A673 (cell line): ENCODE measurements around the gene SMIM20. TPM values are rescaled to one million over a fixed set of nuclear protein-coding genes. Genes with fewer than 3 reads are reported as not detected.
A peak's percentile ranks its signal among the peaks of the same experiment; 100 is the strongest.

Experiments used
- BruUV-seq: library from RNA; stranded (reverse); fragments of 400-500 nt; replicated peaks from 2 replicates; lab custom pipeline; 2021; lab: Mats Ljungman, UMichigan
- CTCF ChIA-PET: fragments of 300-600 bp; sonication (Branson Sonifier 250); formaldehyde crosslinking; loops from one replicate; lab custom pipeline; 2022; ENCODE audit warnings: antibody characterized with exemption; lab: Charles Lee
- POLR2A ChIA-PET: fragments of 300-600 bp; sonication (Branson Sonifier 250); formaldehyde crosslinking; loops from one replicate; lab custom pipeline; 2022; ENCODE audit warnings: antibody characterized with exemption; ENCODE audit not compliant: low non-redundant PET; lab: Charles Lee
- DNase-seq: peaks from one replicate; pipeline ENCODE4 v3.0.0-alpha.2; 2015; ENCODE audit warnings: low spot score
- H3K27ac ChIP-seq: fragments of 200-600 bp; sonication (generic); 2 replicates; pipeline ENCODE4 v1.5.1; 2016; ENCODE audit warnings: mixed run types, low read depth, mild to moderate bottlenecking, mixed read lengths, antibody characterized with exemption, low read length; ENCODE audit not compliant: poor library complexity, severe bottlenecking
- H3K27me3 ChIP-seq: fragments of 200-600 bp; sonication (generic); replicated peaks from 2 replicates; pipeline ENCODE4 v1.6.1; 2017; ENCODE audit warnings: mixed run types, low read depth, mild to moderate bottlenecking, mixed read lengths, antibody characterized with exemption, low read length; ENCODE audit not compliant: insufficient read depth, poor library complexity
- H3K36me3 ChIP-seq: fragments of 200-600 bp; sonication (generic); 2 replicates; pipeline ENCODE4 v1.6.1; 2016; ENCODE audit warnings: mixed run types, mild to moderate bottlenecking, mixed read lengths, antibody characterized with exemption, low read length; ENCODE audit not compliant: insufficient read depth, poor library complexity, severe bottlenecking
- H3K4me1 ChIP-seq: fragments of 200-600 bp; sonication (generic); 2 replicates; pipeline ENCODE4 v1.6.1; 2017; ENCODE audit warnings: mixed run types, mild to moderate bottlenecking, mixed read lengths, antibody characterized with exemption, low read length; ENCODE audit not compliant: insufficient read depth, poor library complexity, severe bottlenecking
- H3K4me3 ChIP-seq: fragments of 200-600 bp; sonication (generic); 2 replicates; pipeline ENCODE4 v1.5.1; 2016; ENCODE audit warnings: low read depth, mixed run types, mild to moderate bottlenecking, mixed read lengths, low read length; ENCODE audit not compliant: poor library complexity, severe bottlenecking
- H3K9me3 ChIP-seq: fragments of 200-600 bp; sonication (generic); 2 replicates; pipeline ENCODE4 v1.6.1; 2016; ENCODE audit warnings: mixed run types, low read depth, mild to moderate bottlenecking, mixed read lengths, antibody characterized with exemption, low read length; ENCODE audit not compliant: poor library complexity, severe bottlenecking
- CTCF ChIP-seq: fragments of 300-800, 200-600 bp; sonication (generic); conservative IDR thresholded peaks from 2 replicates; pipeline ENCODE4 v1.5.1; 2017; ENCODE audit warnings: low read depth, mild to moderate bottlenecking, antibody characterized with exemption, low read length, moderate library complexity, mixed read lengths
- EZH2 ChIP-seq: fragments of 200-600 bp; sonication (generic); IDR thresholded peaks from 2 replicates; pipeline ENCODE4 v1.6.1; 2017; ENCODE audit warnings: borderline replicate concordance, low read depth, mild to moderate bottlenecking, mixed read lengths, antibody characterized with exemption, low read length; ENCODE audit not compliant: poor library complexity, severe bottlenecking
- intact Hi-C: fragments of 100-400 bp; cut with micrococcal nuclease; formaldehyde crosslinking; loops from one replicate; pipeline ENCODE4 v1.10.0; 2022; ENCODE audit not compliant: unreplicated experiment
- total RNA-seq: library from RNA; stranded (reverse); gene quantifications from 2 replicates; pipeline ENCODE4 v1.2.3, GENCODE V29; 2021

SMIM20 gene
- total RNA-seq, 1 experiment from 2014 or later: 25.2 TPM

- POLR2A ChIA-PET: no interaction called here
- BruUV-seq: no TSS peak
- Histone ChIP-seq H3K27me3 (no peaks in the 10 kb centered on the region), H3K36me3 (no peaks in the 10 kb centered on the region), H3K9me3 (no peaks in the 10 kb centered on the region), H3K4me3 (no peak overlapping the region), H3K4me1 (no peaks in the 10 kb centered on the region), H3K27ac (no peak overlapping the region)
- no peak for TF ChIP-seq CTCF
- TF ChIP-seq EZH2: no peak
- DNase-seq: peak; percentile 33
- CTCF ChIA-PET: no interaction called here
- intact Hi-C loops: no loop called here
These were observed 52.2 kb downstream of the SMIM20 start for GRCh38 chr4:25966171-25966570.

GRCh38 chr4:25969374-25970155, 55.5 kb downstream of the SMIM20 start:
- Histone ChIP-seq H3K4me1 (no peaks in the 10 kb centered on the region), H3K36me3 (no peaks in the 10 kb centered on the region), H3K27ac (no peak overlapping the region), H3K9me3 (no peaks in the 10 kb centered on the region), H3K27me3 (no peaks in the 10 kb centered on the region), H3K4me3 (no peak overlapping the region)
- DNase-seq: no peak
- ChIA-PET POLR2A (no interaction called here), CTCF (no interaction called here)
- intact Hi-C loops: no loop called here
- BruUV-seq: no TSS peak
- no peak for TF ChIP-seq EZH2

GRCh38 chr4:25970226-25970675, 56.2 kb downstream of the SMIM20 start:
- TF ChIP-seq EZH2 (no peak), CTCF (no peak)
- H3K27ac ChIP-seq: no peak overlapping the region
- no peak overlapping the region for H3K4me3 ChIP-seq
- intact Hi-C loops: no loop called here
- CTCF ChIA-PET: no interaction called here
- POLR2A ChIA-PET: no interaction called here
- BruUV-seq: no TSS peak
- H3K9me3 ChIP-seq: no peaks in the 10 kb centered on the region
- DNase-seq: no peak
- H3K27me3 ChIP-seq: no peaks in the 10 kb centered on the region
- no peaks in the 10 kb centered on the region for H3K4me1 ChIP-seq
- no peaks in the 10 kb centered on the region for H3K36me3 ChIP-seq
